Brain microvascular endothelial cell (primary cell): ENCODE results near the gene ALDH1A3.

Experiments used
- DNase-seq: peaks from one replicate; pipeline ENCODE4 v3.0.0-alpha.2; 2020
- H3K27ac ChIP-seq: fragments of 250-450 bp; sonication (Bioruptor Pico); 2 replicates; pipeline ENCODE4 v1.5.1; 2020; ENCODE audit warnings: mild to moderate bottlenecking, moderate library complexity
- H3K27me3 ChIP-seq: fragments of 250-450 bp; sonication (Bioruptor Pico); replicated peaks from 2 replicates; pipeline ENCODE4 v1.5.1; 2020; ENCODE audit warnings: mild to moderate bottlenecking
- H3K36me3 ChIP-seq: fragments of 250-450 bp; sonication (Bioruptor Pico); replicated peaks from 2 replicates; pipeline ENCODE4 v1.5.1; 2020; ENCODE audit warnings: mild to moderate bottlenecking
- H3K4me3 ChIP-seq: 2 replicates; pipeline ENCODE4 v1.5.1; 2011; ENCODE audit warnings: low read depth, mild to moderate bottlenecking, control low read depth, low read length, moderate library complexity
- in situ Hi-C: cut with HindIII; loops from 2 replicates; pipeline ENCODE4 v1.10.0; 2017; ENCODE audit warnings: low sequenced_read_pairs, low pct_ligation_motif_present
- TF ChIP-seq, protein P1 (sequence below): IDR thresholded peaks from 2 replicates; pipeline ENCODE4 v1.5.1; 2011; ENCODE audit warnings: low read depth, mild to moderate bottlenecking, moderate library complexity, low read length, control low read depth, inconsistent platforms; ENCODE audit errors: missing control alignments

Gene ALDH1A3

DNA sequence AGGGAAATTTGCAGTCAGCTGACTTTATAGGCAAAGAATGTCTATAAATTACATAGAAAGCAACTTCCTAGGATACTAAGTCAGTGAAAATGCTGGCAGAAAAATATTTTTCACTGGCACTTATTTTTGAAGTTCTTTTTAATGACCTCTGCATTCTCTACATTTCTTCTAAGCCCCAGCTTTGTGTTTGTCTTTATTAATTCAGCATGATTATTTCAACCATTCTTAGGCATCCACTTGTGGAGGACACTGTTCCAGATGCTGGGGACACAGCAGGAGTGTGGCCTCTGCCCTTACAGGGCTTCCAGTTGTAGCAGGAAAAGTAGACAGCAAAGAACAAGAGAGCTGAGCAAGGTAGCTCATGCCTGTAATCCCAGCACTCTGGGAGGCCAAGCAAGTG is 54.5 kb downstream of the ALDH1A3 start:
- no peaks in the 10 kb centered on the region for H3K27me3 ChIP-seq
- no peak for DNase-seq
- no peak overlapping the region for H3K27ac ChIP-seq
- H3K36me3 ChIP-seq = no peaks in the 10 kb centered on the region
- in situ Hi-C loops = no loop called here
- H3K4me3 ChIP-seq = no peak overlapping the region
- TF ChIP-seq, protein P1, sequence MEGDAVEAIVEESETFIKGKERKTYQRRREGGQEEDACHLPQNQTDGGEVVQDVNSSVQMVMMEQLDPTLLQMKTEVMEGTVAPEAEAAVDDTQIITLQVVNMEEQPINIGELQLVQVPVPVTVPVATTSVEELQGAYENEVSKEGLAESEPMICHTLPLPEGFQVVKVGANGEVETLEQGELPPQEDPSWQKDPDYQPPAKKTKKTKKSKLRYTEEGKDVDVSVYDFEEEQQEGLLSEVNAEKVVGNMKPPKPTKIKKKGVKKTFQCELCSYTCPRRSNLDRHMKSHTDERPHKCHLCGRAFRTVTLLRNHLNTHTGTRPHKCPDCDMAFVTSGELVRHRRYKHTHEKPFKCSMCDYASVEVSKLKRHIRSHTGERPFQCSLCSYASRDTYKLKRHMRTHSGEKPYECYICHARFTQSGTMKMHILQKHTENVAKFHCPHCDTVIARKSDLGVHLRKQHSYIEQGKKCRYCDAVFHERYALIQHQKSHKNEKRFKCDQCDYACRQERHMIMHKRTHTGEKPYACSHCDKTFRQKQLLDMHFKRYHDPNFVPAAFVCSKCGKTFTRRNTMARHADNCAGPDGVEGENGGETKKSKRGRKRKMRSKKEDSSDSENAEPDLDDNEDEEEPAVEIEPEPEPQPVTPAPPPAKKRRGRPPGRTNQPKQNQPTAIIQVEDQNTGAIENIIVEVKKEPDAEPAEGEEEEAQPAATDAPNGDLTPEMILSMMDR = no peak

DNA sequence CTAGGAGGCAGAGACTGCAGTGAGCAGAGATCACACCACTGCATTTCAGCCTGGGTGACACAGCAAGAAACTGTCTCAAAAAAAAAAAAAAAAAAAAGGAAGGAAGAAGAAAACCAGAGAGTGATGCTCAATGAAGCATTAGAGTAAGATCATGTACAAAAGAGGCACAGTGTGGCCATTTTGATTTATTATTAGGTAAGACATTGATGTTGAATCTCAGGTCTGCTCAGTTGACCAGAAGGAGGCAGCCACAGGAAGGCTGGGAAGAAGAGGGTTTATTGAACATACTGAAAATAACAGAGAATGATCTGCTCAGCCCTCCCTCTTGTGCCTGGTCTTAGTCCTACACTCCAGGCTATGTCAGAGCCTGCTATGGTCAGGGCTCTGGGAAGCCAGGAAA is 55.1 kb downstream of the ALDH1A3 start:
- Histone ChIP-seq H3K27ac (no peak overlapping the region), H3K4me3 (no peak overlapping the region), H3K36me3 (no peaks in the 10 kb centered on the region), H3K27me3 (no peaks in the 10 kb centered on the region)
- peak; percentile 18 for DNase-seq
- in situ Hi-C loops = no loop called here
- TF ChIP-seq, protein P1 = peak; percentile 46

DNA sequence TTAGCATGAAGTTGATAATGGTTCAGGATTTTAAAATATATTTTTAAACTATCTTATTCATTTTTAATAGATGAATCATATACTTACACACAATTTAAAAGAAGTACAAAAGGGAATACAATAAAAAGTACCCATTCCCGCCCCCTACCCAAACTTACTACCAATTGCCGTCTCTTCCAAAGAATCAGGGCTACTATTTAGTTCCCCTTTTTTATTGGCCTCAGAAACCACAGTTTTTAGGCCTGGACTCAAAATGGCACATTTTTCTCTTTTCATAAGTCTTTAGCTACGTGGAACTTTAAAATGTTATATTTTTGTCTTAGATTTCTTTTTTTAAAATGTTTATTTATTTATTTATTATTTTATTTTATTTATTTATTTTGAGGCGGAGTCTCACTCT is 57.5 kb downstream of the ALDH1A3 start:
- TF ChIP-seq, protein P1 = no peak
- no peak for DNase-seq
- Histone ChIP-seq H3K4me3 (no peak overlapping the region), H3K27me3 (no peaks in the 10 kb centered on the region), H3K36me3 (no peaks in the 10 kb centered on the region), H3K27ac (no peak overlapping the region)
- in situ Hi-C loops = no loop called here

DNA sequence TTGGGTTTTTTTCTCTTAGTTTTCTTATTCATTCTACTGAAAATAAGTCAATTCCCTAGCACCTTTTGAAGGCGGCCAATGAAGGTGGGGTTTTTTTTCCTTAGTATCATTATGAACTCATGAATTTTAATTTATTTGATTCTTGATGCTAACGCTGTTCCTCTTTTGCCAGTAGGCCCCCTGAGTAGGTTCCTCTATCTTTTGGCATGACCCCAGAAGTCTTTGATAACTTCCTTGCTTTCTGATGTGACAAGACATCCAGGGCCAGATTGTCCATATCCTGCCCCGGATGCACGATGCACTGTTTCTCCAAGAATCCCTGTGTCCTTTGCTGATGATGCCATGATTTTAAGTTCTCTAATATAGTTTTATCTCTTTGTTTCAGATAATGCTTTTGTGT is 60.2 kb downstream of the ALDH1A3 start:
- no peak overlapping the region for H3K27ac ChIP-seq

DNA sequence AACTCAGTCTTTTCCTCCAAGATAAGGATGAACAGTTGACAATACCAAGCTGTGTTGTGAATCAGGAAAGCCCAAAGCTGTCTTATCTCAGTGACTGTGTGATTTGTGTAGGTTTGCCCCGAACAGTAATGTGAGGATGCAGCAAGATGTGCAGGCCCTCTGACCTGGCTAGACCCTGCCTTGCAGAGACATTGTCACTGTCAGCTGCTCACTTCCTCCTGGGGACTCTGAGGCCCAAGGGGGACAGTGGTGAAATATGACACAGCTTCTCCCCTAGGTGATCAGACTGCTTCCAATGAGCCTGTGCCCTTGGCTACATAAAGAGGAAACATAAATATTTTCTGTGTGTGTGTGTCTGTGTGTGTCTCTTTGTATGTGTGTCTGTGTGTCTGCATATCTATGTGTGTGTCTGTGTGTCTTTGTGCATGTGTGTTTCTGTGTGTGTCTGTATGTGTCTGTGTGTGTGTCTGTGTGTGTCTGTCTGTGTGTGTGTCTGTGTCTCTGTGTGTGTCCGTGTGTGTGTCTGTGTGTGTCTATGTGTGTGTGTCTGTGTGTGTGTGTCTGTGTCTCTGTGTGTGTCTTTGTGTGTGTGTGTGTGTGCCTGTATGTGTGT is 61.2 kb downstream of the ALDH1A3 start:
- in situ Hi-C loops = no loop called here
- Histone ChIP-seq H3K27ac (no peak overlapping the region), H3K4me3 (no peak overlapping the region), H3K27me3 (no peaks in the 10 kb centered on the region), H3K36me3 (no peaks in the 10 kb centered on the region)
- TF ChIP-seq, protein P1 = no peak
- DNase-seq = no peak

More for the DNA sequence above, 60.2 kb downstream of the ALDH1A3 start:
- in situ Hi-C loops = no loop called here
- Histone ChIP-seq H3K4me3 (no peak overlapping the region), H3K36me3 (no peaks in the 10 kb centered on the region), H3K27me3 (no peaks in the 10 kb centered on the region)
- no peak for DNase-seq
- TF ChIP-seq, protein P1 = no peak

DNA sequence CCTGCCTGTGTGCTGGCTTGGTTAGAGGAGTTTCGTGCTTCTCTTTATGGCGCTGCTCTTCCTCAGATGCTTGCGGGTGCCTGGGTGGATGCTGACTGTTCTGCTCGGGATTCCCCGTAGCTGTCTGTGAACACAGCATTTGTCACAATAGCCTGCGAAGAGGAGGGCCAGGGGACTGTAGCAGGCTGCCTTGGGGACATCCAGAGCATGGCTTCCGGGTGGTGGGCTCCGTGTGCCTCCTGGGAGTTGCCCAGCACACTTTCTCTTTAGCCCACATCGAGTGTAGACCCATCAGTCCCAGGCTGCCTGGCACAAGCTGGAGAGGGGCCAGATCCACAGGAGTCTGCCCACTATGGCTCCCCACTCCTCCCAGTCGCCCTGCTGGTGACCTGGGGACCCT is 61.9 kb downstream of the ALDH1A3 start:
- Histone ChIP-seq H3K27ac (no peak overlapping the region), H3K27me3 (no peaks in the 10 kb centered on the region), H3K4me3 (no peak overlapping the region), H3K36me3 (no peaks in the 10 kb centered on the region)
- no peak for DNase-seq
- TF ChIP-seq, protein P1 = no peak
- in situ Hi-C loops = no loop called here
